Left ventricle myocardium superior (tissue), 1 donor: Measurements from ENCODE around the gene SLC6A20. TPM values are rescaled to one million over a fixed set of nuclear protein-coding genes. Genes with fewer than 3 reads are reported as not detected.
A peak's percentile ranks its signal among the peaks of the same experiment; 100 is the strongest.
"Not testable (repeated sequence)": the region's sequence is repeated elsewhere in the genome, so short reads cannot be mapped to it uniquely, and the experiment has no call there.

Source experiments
- ATAC-seq: fragments of 200-7000 bp; cut with Tn5 transposase; one replicate; pipeline ENCODE4 v1.9.1; 2020; ENCODE audit warnings: mild to moderate bottlenecking, moderate library complexity
- DNase-seq: peaks from one replicate; pipeline ENCODE4 v3.0.0-alpha.2; 2020
- intact Hi-C: fragments of 100-400 bp; cut with micrococcal nuclease; formaldehyde crosslinking; loops from one replicate; pipeline ENCODE4 v1.11.0; 2022
- total RNA-seq: library from RNA; stranded (reverse); fragmentation: NEBNext Ultra II Directional; extraction: Animal tissue kit (Norgen Biotek cat#: 25700); gene quantifications from one replicate; pipeline ENCODE4 v1.2.1, GENCODE V29; 2021
- donor health status: DM: no; HTN: yes; CAD: no; lungs with severe emphysema.

SLC6A20 gene
- total RNA-seq, 1 donor from 2014 or later, result not detected

DNA sequence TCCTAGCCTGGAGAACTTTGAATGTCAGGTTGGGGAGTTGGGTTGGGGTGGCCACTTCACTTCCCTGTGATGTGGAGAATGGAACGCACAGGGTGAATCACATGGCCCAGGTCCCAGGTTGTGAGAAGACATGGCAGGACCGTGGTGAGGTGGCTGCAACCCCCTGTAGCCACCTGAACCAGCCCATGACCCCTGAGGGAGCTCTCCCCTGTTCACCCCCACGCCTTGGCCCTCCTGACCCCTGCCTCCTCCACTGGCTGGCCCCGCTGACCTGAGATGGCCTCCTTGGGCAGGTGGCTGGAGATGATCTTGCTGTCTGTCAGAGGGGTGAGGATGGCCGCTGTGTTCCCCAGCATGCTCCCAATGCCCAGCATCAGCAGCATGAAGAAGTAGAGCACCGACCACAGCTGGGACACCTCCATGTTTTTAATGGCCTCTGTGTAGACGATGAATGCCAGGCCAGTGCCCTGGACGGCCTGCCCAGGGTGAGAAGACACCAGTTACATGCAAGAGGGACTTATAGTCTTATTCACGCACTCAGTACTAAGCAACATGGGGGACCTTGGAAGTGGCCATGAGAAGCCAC lies 31.0 kb downstream of the SLC6A20 start:
- intact Hi-C loops, result loop anchor here (10.0 kb wide), 1 partner anchor 299 kb away; no protein-coding TSS in a partner anchor
- DNase-seq (no peak), ATAC-seq (no peak)

DNA sequence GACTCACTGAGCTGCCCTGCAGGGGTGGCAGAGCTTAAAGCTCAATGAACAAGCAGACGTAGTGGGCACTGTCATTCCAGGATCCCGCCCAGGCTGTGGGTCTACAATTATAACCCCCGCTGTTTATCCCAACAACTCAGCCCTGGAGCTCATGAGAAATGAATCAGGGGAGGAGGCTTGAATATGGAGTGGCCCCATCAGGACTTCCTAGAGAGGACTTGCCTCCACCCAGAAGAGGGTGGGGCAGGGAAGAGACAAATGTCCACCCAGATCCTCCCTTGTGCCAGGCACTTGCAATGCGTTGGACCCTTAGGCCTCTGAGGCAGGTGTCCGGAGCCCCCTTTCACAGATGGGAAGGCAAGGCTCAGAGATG lies 33.0 kb downstream of the SLC6A20 start:
- intact Hi-C loops, result loop anchor here (5.0 to 10.0 kb wide), 2 partner anchors 69 to 302 kb away; no protein-coding TSS in a partner anchor
- ATAC-seq (no peak), DNase-seq (no peak)

DNA sequence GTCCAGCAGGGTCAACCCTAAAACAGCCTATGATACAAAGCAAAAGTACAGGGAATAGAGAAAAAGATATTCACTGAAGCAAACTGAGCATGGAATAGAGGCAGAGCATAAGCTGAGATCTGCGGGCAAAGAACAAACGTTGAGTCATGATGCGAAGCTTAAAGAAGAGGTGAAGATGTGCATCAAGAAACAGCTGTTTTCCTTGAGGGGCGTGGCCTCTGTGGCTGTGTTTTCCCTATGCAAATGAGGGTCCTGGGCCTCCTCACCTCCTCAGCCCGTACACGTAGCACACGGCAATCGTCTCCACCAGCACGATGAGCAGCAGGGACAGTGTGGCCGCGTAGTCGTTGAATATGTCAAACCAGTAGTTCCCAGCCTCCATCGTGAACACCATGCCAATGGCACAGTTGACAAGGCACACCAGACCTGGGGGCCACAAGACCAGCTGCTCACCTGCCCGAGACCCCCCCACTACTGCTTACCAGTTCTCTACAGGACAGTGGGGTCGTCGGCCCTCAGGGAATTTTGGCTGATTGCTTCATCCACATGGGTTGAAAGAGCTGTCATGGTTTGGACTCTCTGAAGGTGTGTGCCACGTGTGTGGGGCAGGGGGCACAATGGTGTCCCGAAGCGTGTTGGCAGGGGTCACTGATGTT lies 33.6 kb downstream of the SLC6A20 start:
- intact Hi-C loops, result loop anchor here (5.0 to 10.0 kb wide), 2 partner anchors 70 to 302 kb away; no protein-coding TSS in a partner anchor
- no peak for ATAC-seq
- no peak for DNase-seq

DNA sequence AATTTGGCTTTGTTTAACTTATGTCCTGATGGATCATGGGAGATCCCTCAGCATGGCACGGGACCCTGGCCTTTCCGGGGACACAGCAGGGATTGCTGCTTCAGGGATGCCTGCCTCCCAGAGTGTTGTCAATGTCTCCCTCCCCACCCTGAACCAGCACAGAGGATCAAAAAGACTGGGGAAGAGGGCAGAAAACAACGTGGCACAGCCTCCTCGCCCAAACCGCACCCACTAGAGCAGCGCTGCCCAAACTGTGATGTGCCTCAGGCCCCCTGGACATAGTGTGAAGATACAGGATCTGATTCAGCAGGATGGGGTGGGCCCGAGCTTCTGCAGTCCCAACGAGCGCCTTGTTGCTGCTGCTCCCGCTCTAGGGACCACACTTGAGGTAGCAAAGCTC lies 34.5 kb downstream of the SLC6A20 start:
- DNase-seq (no peak), ATAC-seq (no peak)
- intact Hi-C loops, result loop anchor here (5.0 to 10.0 kb wide), 2 partner anchors 70 to 303 kb away; no protein-coding TSS in a partner anchor

DNA sequence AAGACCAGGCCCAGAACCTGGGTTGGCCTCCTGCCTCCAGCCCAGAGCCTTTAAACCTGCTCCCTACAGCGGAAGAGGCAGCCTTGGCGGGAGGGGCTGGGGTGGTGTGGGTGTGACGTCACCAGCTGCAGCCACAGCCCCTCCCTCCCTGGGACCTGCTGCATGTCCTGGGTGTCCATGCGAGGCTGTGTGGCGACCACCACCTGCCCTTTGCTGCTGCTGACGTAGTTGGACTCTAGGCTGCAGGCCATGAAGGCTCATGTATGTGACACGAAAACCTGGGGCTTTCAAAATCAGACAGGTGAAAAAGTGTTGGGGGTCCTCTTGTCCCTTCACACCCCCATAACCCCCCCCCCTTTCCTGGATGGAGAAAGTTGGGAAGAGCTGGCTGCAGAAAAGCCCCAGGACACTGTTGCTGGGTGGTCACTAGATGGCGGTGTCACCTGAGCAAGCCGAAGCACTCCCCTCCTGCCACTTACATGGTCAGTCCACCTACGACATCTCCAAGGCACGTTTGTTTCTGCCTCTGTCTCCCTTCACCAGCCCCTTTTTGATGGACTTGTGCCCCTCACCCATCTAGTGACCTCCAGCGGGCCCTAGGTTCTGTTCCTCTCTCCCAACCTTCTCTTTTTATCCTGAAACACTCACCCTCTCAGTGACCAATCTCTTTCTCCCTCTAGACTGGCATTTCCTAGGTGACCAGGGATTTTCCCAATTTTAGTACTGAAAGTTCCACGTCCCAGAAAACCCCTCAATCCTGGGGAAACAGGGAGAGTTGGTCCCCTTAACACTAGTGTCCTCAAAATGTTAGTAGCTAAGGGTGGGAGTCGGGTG lies 35.2 kb downstream of the SLC6A20 start:
- DNase-seq (peak; percentile 53), ATAC-seq (peak; percentile 90)
- intact Hi-C loops, result loop anchor here (5.0 to 10.0 kb wide), 2 partner anchors 71 to 304 kb away; no protein-coding TSS in a partner anchor

DNA sequence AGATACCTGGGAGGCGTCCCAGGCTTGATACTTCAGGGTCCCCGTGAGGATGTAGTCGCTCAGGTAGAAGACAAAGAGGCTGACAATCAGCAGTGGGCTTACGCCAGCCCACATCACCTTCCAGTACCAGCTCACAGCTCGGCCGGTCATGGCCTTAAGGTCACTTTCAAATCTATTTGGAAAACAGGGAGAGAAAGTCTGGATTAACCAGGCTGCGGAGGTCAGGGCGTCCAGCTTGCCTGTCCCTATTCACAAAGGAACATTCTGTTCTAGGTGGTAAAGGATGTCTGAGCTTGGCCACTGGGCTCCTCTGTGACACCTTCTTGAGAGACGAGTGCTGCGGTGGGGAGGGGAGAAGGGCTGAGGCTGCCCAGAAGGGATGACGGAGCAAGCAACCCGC lies 36.5 kb downstream of the SLC6A20 start:
- ATAC-seq (no peak), DNase-seq (no peak)
- intact Hi-C loops, result loop anchor here (5.0 to 10.0 kb wide), 2 partner anchors 72 to 305 kb away; no protein-coding TSS in a partner anchor

DNA sequence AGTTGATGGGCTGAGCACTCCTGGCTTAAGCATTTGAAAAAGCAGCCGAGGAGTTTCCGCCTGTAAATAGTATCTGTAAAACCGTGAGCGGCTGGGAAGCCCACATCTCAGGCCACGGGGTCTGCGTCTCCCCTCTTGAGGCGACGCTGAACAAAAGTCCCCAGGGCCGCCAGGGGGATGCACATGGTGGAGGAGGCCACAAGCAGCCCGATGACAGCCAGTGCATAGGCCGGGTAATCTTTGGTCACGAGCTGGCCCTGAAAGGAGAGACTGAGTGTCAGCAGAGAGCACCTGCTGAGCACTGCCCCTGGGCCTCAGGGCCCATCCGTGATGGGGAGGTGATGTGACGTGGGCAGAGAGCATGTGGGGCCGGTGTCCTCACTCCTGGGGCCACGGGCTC lies 37.5 kb downstream of the SLC6A20 start:
- intact Hi-C loops, result no loop called here
- no peak for DNase-seq
- no peak for ATAC-seq

DNA sequence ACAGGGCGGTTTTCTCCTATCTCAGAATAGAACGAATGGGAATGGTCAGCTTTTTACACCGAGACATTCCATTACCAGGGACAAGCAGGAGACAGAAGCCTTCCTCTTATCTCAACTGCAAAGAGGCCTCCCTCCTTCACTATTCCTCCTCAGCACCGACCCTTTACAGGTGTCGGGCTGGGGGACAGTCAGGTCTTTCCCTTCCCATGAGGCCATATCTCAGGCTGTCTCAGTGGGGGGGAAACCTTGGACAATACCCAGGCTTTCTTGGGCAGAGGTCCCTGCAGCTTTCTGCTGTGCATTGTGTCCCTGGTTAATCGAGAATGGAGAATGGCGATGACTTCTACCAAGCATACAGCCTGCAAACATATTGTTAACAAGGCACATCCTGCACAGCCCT lies 39.2 kb downstream of the SLC6A20 start:
- DNase-seq, ATAC-seq, intact Hi-C loops: not testable (repeated sequence)

DNA sequence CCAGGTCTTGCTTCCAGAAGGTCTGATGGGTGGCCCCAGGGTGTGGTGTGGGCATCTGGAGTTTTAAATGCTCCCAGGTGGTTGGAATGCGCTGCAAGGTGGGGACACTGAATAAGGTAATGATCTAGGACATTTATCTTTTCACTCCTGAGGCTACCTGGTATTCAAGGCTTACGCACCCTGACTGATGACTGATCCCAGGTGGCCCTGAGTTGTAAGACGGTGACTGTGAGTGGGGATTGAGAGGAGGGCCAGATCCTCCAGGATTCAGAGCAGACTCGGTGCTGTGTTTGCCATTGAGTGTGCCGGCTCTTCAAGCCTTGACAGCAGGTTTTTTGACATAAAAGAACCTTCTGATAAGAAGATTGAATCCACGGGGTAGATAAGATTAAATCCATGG lies 40.3 kb downstream of the SLC6A20 start:
- DNase-seq (no peak), ATAC-seq (no peak)
- intact Hi-C loops, result no loop called here

DNA sequence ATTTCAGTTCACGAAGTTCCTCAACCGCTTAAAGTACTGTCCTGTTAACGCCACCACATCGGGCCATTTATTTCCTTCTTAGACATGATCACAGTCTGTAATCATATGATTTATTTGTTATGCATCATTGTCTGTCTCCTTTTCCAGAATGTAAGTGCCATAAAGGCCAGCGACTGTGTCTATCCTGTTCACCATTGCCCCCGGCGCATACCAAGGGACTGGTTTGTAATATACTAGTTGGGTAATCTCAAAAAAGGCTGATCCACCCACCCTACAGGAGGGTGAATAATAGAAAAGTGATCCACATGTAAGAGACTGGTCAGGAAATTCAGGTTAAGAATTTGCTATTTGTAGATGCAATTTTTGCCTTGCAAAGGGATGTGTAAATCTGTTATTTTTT lies 41.9 kb downstream of the SLC6A20 start:
- ATAC-seq (no peak), DNase-seq (no peak)
- intact Hi-C loops, result no loop called here

DNA sequence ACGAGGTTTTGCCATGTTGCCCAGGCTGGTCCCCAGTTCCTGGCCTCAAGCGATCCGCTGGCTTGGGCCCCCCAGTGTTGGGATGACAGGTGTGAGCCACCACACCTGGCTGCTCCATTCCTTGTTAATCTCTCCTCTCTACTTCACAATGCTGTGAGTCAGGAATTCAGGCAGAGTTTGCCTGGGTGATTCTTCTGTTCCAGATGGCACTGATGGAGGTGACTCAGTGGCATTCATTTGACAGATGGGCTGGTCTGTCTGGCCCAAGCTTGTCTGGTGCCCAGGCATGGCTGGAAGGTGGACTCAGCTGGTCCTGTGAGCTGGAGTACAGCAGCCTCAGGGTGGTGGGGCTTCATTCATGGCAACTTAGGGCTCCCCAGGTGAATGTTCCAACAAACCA lies 43.2 kb downstream of the SLC6A20 start:
- intact Hi-C loops, result no loop called here
- ATAC-seq, result no peak
- no peak for DNase-seq

DNA sequence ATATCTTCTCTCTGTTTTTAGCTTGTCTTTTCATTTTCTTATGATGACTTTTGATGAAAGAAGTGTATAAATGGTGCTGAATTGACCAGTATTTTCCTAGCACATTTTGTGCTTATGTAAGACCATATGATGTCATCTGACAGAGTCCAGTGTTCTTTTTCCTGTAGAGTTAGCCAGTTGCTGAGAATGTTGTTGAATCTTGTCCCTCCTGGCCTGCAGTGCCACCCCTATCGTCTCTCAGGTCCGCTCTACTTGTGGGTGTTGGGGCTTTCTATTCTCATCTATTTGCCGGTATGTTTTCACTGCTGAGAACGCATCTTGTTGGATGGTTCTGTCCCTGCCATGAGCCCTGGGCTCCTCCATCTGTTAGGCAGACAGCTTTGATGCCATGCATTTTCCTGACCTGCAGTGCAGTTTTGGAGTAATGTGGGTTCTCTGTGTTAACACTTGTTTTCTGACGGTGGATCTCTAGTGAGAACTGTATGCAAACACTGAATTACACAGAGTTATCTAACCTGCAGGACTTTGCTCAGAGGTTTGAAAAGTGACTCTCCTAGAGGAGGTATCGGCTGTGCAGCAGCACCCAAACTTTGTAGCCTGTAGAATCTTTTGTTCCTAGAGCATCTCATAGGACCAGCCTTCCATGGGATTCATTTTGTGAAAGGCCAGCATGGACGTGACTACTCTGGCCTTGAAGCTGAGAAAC lies 44.6 kb downstream of the SLC6A20 start:
- intact Hi-C loops, result no loop called here
- no peak for ATAC-seq
- no peak for DNase-seq

DNA sequence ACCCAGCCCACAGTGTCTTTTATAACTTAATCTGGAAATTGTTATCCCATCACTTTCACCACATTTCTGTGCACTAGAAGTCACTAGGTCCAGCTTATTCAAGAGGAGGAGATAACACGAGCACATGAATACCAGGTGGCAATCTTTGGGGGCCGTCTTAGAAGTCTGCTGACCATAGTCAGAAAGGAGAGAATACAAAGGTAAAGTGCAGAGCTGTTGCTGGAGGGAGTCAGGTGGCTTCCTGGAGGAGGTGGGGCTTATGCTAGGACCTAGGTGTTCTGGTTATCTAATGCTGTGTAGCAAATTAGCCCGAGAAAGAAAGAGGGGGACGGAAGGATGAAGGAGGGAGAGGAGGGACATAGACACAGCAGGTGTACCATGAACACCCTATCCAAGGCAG lies 46.5 kb downstream of the SLC6A20 start:
- ATAC-seq (no peak), DNase-seq (no peak)
- intact Hi-C loops, result no loop called here

DNA sequence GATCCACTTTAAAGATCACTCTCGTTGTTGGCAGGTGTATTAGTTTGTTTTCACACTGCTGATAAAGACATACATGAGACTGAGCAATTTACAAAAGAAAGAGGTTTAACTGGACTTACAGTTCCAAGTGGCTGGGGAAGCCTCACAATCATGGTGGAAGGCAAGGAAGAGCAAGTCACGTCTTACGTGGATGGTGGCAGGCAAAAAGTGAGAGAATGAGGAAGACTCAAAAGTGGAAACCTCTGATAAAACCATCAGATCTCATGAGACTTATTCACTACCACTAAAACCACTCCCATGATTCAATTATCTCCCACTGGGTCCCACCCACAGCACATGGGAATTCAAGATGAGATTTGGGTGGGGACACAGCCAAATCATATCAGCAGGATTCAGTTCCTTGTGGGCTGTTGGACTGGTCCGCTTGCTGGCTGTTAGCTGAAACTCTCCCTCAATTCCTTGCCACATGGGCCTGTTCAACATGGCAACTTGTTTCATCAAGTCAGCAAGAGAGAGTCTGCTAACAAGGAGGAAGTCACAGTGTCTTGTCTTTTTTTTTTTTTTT lies 47.2 kb downstream of the SLC6A20 start:
- intact Hi-C loops, ATAC-seq: not testable (repeated sequence)

DNA sequence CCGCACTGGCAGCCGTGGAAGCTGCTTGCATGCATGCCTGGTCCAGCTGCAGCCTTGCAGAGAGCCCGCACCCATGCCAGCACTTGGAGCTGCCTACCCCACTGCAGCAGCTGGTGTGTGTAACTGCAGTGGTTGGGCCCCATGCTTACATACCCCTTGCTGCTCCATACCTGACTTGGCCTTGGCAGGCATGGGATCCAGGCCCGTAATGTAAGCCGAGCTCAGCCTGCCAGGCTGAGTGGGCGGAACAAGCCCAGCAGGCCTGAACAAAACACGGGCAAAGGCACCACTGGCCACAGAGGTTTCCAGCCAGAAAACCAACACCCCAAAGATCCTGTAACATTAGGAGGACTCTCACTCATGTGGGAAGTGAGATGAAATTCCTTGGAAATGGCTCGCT lies 48.3 kb downstream of the SLC6A20 start:
- intact Hi-C loops, result no loop called here
- DNase-seq (no peak), ATAC-seq (no peak)

More for the DNA sequence above, 47.2 kb downstream of the SLC6A20 start:
- DNase-seq, result not testable (repeated sequence)

DNA sequence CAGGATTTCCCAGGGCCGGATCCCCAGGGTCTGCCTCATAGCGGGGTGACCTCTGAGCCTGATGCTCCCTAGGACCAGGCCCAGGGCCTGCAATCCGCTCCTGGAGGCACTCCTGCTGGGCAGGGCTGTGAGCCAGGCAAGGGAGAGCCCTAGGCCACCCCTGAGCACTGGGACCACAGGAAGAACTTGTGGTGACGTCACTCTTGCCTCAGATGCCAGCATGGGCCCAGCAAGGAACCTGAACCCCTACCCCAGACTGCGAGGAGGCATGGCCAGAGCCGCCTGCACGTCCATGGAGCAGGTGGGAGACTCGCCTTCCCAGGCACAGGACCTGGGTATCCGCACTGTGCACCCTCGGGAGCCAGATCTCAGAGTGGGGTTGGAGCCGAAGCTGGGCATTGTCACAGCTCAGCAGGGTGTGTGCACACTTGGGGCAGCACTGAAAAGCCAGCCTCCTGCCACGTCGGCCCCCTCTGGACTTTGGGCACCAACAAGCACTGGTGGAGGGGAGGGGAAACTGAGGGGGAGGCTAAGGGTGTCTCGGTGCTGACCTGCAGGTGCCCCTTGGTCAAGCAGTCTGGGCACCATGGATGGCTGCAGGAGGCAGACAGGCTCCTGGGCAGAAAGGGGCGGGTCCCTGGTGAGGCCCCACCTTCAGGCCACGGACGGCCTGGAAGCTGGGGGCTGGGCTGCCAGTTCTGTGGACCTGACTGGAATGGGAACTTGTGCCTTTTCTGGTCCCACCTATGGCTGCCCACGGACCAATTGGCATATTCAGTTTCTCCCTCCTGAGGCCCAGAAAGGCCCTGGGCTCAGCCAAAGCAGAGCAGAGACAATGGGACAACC lies 49.3 kb downstream of the SLC6A20 start:
- ATAC-seq, result peak; percentile 20
- DNase-seq, result no peak
- intact Hi-C loops, result no loop called here

DNA sequence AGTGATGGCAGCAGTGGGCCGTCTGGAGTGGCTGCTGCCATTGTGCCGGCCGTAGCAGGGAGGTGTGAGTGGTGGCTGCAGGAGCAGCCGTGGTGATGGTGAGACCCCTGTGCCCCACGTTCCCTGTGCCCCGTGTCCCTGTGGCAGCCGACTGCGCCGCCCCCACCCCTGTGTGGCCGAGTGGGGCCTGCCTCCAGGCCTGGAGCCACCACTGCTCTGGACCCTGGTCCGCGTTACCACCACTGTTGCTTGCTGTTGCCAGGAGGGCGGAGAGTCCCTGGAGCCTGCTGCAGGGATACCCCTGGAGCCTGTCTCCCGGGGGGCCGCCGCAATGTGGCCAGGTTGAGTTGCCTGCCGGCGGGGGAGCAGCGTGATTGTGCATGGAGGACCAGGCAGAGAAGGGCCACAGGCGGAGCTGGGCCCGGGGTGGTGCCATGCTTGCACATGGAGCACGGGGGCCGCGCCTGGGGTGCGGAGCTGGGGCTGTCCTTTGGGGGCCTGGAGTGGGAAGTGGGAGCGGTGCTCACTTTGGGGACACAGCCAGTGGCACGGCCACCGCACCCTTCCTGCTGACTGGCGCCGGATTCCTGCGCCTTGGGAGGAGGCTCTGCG lies 50.1 kb downstream of the SLC6A20 start:
- DNase-seq (no peak), ATAC-seq (peak; percentile 13)
- intact Hi-C loops, result no loop called here
